ENCODE data around the gene GYS1. TPM values are rescaled to one million over a fixed set of nuclear protein-coding genes. Genes with fewer than 3 reads are reported as not detected.

Gene GYS1
- total and polyA plus RNA-seq, 10 of the 15 experiments (the other 5 are each of a cell fraction or from before 2014, with no cell fraction given) = 3.7 to 62.0 (median 37.3) TPM

- BruUV-seq (replicated peaks) = no TSS peak
- RAD21 ChIA-PET (ENCODE audit: unreplicated experiment) = interaction anchor here (0.6 to 0.9 kb wide), 2 partner anchors 209 to 224 kb away, joined by 3 read pairs; no protein-coding TSS in a partner anchor
- no peak overlapping the region for H3K9ac ChIP-seq (ENCODE audit: control insufficient read depth, insufficient read depth, low read length)
- no peak overlapping the region for H3K4me3 ChIP-seq
- ATAC-seq = peak; percentile 84
- CTCF ChIA-PET = interaction anchor here (0.9 to 3.1 kb wide), 7 partner anchors 8 to 354 kb away, joined by 3 to 16 read pairs (median 4); partner anchors contain the start of gene CA11
- POLR2A ChIA-PET = no interaction called here
- no peaks in the 10 kb centered on the region for H3K27me3 ChIP-seq (replicated peaks in 1 of 2; ENCODE audit: control insufficient read depth in 2 of 2, insufficient read depth in 2 of 2, low read length in 1 of 2)
- WGBS (ENCODE audit: insufficient coverage, insufficient replicate concordance, low lambda C conversion rate, missing lambda C conversion rate) = 43% methylated on average over 16 of the region's 16 CpGs
- no peaks in the 10 kb centered on the region for H4K20me1 ChIP-seq (ENCODE audit: control insufficient read depth, insufficient read depth)
- H2AFZ ChIP-seq (ENCODE audit: control insufficient read depth, low read depth, low read length) = no peak overlapping the region
- peak; percentile 13 for FAIRE-seq
- intact Hi-C loops (cut with micrococcal nuclease; ENCODE audit: unreplicated experiment) (no loop called here), in situ Hi-C loops (cut with MboI) (no loop called here)
- DNase-seq (ENCODE audit: low read depth, low spot score) = no peak
- peaks cover 16% of the 10 kb centered on the region for H3K79me2 ChIP-seq (ENCODE audit: control insufficient read depth, insufficient read depth, low read length)
- TF ChIP-seq CTCF (IDR thresholded peaks at IDR 0.05 in 2 of 3, conservative IDR thresholded peaks at IDR 0.05 in 1 of 3; ENCODE audit: control insufficient read depth in 2 of 3, extremely low read depth in 1 of 3, insufficient read depth in 1 of 3, low read depth in 3 of 3, low read length in 3 of 3) (peak; percentile 43 to 81 (median 65)), SMC3 (IDR thresholded peaks at IDR 0.05; ENCODE audit: borderline replicate concordance, low read length) (peak; percentile 49; the same call in 1 of the 2 replicates), ZNF24 (IDR thresholded peaks at IDR 0.05) (peak; percentile 77), RAD21 (IDR thresholded peaks at IDR 0.05; ENCODE audit: insufficient read depth, low read depth, low read length) (peak; percentile 38), JUND (IDR thresholded peaks at IDR 0.05; ENCODE audit: low read depth, low read length) (no peak), NR2F1 (conservative IDR thresholded peaks at IDR 0.05) (no peak), ATF3 (IDR thresholded peaks at IDR 0.05; ENCODE audit: borderline replicate concordance, extremely low read depth, low read depth, low read length) (no peak), BACH1 (IDR thresholded peaks at IDR 0.05; ENCODE audit: borderline replicate concordance) (no peak)
- H3K27ac ChIP-seq (ENCODE audit: control insufficient read depth, insufficient read depth) = no peak overlapping the region
- peaks cover 4% of the 10 kb centered on the region in 2 experiments for H3K36me3 ChIP-seq (ENCODE audit: control insufficient read depth in 2 of 2, insufficient read depth in 2 of 2, low read length in 1 of 2)
- SMC1A ChIA-PET (ENCODE audit: uncharacterized antibody, unreplicated experiment) = interaction anchor here (0.9 to 1.4 kb wide), 2 partner anchors 199 to 209 kb away, joined by 4 to 6 read pairs; no protein-coding TSS in a partner anchor
- H3K9me3 ChIP-seq (replicated peaks; ENCODE audit: control insufficient read depth, insufficient read depth, low read length) = no peaks in the 10 kb centered on the region
- H3K4me1 ChIP-seq (ENCODE audit: control insufficient read depth, insufficient read depth, low read length) = no peaks in the 10 kb centered on the region
- H3K4me2 ChIP-seq (ENCODE audit: control insufficient read depth, insufficient read depth) = no peak overlapping the region
Observed at GRCh38 chr19:48999481-49000325, 6.6 kb upstream of the GYS1 start.

Measured in GM12878 (cell line).